IPS DF 4.7 (cell line): ENCODE data around the gene RIBC1.
"Not testable (repeated sequence)": the region's sequence is repeated elsewhere in the genome, so short reads cannot be mapped to it uniquely, and the experiment has no call there.

Experiments used
- DNase-seq: peaks from one replicate; pipeline ENCODE4 v3.0.0-alpha.2; 2013; ENCODE audit warnings: low spot score; ENCODE audit errors: extremely low read depth

The RIBC1 gene

DNA sequence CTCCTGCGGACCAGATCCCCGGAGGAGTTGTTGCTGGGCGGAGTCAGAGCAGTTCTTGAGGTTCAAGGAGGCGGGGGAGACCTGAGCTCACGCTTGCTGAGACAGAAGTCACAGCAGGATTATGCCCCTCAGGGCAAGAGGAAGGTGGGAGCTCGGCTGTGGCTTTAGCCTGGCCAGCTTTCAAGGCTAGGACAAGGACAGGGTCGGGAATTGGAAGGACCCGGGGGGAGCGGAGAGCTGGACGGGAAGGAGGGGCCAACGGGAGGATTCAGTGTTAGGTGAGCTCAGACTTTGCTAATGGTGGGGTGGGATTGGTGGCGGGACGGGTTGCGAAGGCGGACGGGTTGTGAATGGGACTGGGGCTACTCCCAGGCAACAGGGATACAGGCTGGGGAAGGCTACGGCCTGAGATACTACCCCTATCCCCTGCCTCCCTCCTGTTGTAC is at the start of gene RIBC1:
TSS of gene RIBC1 (plus strand) at position 13 of the 446 bp plus-strand sequence. CDS start 3,404 bp downstream, outside the sequence.
- no peak for DNase-seq

DNA sequence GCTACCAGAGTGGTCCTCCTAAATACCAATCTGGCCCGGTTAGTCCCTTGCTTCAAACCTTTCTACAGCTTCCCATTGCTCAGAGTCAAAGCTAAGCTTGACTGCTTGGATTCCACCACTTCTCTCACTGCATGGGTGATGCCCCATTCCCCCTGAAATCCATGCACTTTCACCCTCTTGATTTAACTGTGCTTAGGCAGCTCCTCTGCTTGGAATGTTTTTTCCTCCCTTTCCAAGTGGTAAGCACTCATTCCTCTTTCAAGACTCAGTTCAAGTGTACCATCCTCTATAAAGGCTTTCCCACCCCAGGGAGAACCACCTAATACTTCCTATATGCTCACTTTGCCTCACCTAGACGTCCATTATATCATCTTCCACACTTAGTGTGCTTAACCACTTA is 49.4 kb upstream of the RIBC1 start:
- DNase-seq: no peak

DNA sequence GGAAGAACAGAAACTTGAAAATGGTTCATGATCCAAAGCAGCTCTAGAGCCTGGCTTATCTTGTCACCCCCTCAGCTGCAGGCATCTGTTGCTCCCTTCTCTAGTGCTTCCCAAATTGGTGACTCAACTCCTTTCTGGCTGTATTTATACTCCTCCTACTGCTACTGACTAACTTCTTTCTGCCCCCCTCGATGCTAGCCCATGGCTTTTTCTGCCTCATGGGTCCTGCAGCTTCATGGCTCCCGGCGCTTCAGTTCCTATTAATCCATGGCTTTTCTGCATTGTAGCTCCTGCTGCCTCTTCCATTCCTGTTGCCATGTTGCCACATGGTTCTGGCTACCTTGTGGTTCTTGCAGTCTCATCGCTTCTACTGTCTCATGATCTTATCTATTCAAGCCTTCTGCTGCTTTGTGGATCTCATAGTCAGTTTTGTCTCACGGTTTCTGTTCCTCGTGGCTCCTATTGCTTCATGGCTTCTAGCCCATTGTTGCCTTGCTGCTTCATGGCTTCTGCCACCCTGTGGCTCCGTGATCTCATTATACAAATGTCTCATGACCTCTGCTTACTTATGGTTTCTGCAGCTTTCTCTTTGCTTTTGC is 48.4 kb upstream of the RIBC1 start:
- no peak for DNase-seq

DNA sequence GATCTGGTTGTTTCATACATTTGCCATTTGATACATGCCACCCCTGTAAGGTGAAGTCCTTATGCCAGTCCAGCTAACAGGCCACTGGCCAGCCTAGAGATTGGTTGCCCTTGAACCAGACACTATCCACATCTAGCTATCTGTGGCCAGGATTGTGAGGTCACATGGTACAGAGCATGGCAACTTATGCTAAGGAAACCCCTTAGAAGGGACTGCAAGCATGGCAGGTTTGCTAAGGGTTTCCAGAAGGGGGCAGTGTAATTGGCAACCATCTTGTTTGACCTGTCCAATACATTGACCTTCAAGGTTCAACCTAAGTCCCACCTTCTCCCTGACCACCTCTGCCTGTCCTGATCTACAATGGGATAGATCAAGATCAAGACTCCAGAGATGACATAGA is 47.8 kb upstream of the RIBC1 start:
- no peak for DNase-seq

DNA sequence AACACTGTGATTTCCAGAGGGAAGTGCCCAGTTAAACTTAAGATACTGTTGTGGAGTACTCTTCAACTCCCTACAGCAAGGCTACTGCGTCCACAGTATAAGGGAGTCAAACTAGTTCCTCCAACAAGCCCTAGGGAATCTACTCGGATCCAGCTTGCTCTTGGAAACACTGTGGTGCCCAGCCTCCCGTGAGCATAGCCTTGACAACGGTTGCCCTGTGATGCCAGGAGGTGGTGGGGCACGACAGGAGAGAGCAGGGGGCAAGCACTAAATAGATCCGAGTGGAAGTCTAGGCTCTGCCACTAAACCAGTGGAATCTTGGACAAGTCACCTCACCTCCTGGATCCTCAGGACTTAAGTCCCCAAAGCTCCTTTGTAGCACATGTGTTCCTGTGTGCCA is 45.8 kb upstream of the RIBC1 start:
- DNase-seq: no peak

DNA sequence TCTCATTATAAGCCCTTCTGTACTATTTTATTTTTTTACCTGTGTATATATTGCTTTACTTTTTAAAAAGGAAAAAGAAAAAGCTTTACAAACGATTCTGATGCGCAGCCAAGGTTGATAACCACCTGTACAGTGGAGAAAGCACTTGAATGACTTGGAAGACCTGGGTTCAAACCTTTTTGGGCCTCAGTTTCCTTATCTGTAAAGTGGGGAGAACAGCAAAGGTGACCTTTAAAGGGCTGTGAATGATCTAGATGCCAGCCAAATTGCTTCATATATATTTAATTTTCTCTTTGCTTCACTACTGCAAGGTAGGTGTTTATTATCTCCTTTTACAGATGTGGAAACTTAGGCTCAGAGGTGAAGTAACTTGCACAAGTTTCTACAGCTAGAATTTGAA is 45.2 kb upstream of the RIBC1 start:
- no peak for DNase-seq

DNA sequence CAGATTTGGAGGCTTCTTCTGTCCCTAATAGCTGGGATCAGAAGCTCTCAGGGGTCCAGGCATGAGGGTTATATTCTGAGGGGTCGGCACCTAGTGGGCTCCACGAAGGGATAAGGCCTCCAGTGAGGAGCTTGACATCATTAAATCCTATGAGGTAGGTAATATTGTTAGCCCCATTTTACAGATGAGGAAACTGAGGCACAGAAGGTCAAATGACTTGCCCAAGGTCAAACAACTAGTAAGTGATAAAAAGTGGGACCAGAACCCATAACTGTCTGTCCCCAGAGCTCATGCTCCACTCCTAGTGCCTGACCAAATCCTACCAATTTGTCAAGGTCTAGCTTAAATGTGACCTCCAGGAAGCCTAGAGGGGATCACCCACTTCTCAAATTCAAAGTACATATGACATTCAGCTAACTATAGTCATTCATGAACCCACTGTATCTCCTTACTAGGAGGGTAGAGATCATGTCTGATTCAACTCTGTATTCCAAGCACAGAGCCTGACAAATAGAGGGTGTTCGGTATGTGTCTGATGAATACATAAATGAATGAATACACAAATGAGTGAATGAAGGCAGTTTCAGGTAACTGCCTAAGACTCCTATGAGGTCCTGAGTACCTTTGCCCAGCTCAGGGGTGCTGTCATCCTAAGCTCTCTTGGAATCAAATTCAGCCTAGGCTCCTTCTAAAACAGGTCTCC is 43.5 kb upstream of the RIBC1 start:
- DNase-seq: no peak

DNA sequence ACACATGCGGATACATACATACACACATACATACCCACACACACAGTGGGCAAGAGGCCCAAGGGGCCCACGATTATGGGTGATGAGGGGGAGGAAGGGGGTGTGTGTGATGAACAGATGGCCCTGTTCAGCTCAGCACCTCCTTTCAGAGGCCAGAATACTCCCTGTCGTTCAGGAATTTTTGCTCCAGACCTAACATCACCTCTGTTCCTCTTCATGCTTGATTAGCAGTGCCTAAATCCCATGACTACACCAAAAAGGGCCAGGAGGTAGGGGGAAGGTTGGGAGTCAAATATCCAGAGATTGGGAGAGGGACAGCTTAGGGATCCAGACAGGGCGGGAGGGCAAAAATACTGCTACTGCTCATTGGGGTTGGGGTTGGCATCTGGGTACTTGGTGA is 42.9 kb upstream of the RIBC1 start:
- DNase-seq: no peak

DNA sequence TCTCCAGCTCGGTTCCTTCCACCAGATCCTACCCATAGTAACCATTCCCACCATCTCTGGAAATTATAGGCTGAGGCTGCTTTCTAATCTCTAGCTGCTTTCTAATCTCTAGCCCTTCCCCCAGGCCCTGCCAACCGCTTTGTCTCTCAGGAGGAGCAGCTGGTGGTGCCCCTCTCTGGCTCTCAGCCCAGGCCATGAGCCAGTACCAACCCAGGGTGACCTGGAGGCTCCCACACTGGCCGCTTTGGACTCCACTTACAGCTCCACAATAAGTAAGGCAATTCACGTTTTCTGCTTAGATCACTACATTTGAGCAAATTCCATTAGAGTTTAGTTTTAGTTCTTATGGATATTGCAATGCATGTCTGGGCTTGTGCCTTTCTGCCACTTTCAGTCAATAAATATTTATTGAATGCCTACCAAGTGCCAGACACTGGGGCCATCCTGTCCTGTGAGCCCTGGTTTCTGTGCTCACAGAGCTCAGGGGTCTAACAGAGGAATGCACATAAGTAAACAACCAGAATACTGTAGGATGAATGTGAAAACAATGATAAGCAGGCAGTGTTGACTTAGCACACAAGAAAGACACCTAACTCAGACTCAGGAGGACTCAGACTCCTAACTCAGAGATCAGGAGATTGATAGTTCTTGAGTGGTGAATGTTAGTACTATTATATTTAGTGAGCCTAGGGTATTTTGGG is 39.1 kb upstream of the RIBC1 start:
- no peak for DNase-seq

DNA sequence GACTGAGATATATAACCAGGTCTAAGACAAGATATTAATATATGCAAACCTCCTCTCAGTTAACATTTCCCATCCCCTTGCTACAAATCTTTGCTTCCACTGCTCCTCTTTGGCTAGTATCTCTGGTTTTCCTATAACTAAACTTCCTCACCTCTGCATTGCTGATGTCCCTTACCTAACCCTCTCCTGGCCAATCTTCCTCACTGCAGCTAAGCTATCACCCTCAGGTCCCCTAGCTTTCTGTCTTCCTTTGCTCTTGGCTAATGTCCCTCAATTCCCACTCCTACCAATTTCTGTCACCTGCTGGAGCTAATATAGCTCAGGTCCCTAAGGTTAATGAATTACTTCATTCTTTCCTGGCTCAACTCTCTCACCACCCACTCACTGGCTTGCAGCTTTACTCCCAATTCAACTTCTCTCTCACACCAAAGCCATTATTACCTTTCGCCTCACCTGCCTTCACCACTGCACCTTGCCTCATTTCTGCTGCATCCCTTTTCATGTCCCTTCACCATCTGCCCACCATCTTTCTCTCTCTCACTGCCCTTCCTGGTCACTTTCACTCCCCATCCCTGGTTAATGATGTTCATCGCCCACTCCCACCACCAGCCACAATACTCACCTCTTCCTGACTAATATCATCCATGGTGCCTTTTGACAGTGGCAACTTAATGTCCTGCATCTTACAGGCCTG is 26.9 kb upstream of the RIBC1 start:
- DNase-seq: no peak

DNA sequence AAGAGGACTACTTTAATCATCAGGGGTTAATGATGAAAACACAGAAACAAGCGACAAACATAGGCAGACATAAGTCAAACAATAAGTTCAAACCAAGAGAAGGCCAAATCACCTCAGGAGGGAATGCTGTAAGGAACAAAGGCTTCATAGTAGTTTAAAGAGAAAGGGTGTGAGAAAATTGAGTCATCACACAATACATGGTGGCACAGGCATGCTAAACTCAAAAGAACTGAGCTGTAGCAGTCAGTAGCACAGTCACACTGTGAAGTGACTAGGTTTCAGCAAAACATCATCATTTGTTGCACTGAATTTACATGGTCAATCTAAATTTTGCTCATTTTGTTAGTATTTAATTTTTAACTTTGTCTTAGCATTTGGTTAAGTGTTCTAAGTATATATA is 24.5 kb upstream of the RIBC1 start:
- DNase-seq: no peak

DNA sequence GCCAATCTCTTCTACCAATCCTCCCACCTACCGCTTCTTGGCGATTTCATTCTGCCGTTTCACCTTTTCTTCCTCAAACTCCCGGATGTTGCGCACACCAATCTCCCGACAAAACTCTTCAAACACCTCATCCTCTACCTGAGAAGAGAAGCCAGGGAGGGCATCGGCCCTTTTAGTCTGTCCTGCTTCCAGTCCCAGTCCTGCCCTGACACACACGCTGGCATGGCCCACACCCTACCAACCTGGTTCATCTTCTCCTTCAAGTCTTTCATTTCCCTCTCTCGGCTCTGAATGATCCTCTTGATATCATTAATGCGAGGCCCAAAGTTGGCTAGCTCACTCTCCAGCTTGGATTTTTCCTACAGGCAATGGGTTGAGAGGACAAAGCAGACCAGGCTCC is 19.1 kb upstream of the RIBC1 start:
- no peak for DNase-seq

DNA sequence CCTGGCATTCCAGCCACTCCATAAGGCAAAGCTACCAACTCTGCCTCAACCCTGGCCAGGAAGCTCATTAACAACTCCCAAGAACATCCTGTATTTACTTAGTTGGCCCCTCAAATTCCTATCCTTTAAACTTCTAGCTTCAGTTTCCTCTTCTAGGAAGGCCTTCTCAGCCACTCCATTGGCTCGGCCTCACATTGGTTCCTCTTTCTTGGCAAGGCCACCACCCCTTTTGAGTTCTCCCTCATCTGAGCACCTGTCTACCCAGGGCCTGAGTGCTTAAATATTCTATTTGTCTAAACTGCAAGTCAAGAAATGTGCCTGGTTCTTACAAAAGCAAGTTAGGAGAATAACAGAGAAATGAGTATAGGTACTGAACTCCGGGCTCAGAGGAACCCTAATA is 10.2 kb upstream of the RIBC1 start:
- no peak for DNase-seq

DNA sequence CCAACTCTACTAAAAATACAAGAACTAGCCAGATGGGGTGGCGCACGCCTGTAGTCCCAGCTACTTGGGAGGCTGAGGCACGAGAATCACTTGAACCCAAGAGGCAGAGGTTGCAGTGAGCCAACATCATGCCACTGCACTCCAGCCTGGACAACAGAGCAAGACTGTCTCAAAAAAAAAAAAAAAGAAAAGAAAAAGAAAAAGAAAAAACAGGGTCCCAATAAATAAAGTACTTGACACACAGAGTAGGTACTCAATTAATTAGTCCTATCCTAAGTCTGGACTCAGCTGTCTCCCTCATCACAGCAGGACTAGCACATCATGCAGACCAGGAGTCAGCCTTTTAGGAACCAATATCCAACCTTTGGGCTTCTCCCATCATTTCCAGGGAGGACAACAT is 2.3 kb upstream of the RIBC1 start:
- DNase-seq: not testable (repeated sequence)

DNA sequence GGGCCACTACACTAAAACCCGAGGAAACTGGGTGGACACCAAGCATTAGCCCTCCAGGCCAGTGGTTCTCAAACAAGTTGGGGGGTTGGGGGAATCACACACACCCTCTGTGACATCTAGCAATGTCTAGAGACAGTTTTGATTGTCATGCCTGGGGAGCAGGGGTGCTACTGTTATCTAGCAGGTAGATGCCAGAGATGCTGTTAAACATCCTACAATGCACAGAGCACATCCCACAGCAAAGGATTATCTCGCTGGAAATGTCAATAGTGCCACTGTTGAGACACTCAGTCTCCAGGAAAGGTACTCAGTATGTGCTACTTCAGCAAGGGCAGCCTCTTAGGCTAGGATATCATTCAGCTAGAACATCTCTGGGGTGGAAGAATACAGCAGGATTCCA is 1.5 kb upstream of the RIBC1 start:
- DNase-seq: no peak

DNA sequence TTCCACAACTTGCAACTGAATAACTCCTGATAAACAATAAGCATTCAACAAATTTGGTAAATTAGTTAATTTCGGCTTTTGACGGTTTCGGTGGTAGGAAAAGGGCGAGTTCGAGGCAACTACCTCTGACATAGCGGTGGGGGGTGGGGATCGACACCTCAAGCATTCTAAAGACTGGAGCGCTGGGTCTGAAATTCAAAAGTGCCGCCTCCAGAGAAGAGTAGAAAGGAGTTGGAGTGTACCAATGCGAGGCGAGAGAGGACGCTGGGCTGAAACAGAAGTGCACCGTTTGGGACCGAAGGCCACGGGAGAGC is 944 bp upstream of the RIBC1 start:
- DNase-seq: no peak

DNA sequence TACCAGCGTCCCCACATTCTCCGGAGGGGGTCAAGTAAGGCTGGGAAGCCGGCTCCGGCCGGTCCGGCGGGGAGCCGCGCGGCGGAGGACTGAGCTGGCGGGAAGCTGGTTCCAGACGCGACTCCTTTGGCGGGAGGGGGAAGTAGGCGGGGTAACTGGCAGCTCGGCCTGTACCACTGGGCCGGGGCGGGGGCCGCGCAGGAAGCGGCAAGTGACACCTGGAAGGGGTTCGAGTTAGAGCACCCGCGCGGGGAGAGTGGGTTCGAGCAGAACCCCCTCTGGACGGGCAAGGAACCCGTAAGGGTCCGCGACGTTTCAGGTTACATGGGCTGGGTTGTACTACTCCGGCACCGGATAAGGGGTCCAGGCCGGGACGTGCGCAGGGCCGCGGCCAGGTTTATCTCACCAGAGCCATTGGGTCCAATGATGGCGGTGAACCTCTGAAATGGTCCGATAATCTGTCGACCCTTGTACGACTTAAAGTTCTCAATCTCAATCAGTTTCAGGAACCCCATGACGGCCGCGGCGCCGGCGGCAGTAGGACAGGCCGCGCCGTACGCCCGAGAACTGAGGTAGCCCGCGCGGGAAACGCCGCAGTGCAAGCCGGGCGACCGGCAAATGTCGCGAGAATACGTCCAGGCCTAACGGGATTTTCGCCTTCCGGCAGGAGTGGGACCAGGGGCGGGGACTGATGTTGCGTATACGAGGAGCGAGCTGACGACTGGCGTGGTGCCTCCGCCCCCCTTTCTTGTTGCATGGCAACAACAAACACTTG is 400 bp upstream of the RIBC1 start, which contains the start of gene SMC1A:
TSS of gene SMC1A (minus strand) at position 569 of the 775 bp plus-strand sequence. CDS start at position 515, 54 bp downstream.
- peak; percentile 86 for DNase-seq

DNA sequence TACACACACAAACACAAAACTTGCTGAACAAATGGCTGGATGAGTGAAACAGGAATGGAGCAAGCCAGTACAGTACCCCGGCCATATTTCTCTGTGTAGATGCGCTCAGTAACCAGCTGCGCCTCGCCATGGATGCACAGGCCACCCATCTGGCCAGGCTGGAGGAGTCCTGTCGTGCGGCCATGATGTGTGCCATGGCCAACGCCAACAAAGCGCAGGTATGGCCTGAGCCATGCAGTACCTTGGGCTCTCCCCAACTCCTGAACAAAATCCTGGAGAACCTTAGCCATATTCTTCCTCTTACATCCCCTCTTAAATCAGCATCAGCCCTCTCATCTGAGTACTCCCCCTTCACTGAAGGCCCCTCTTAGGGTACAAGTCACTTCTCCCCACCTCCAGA is 7.1 kb downstream of the RIBC1 start:
- DNase-seq: no peak

DNA sequence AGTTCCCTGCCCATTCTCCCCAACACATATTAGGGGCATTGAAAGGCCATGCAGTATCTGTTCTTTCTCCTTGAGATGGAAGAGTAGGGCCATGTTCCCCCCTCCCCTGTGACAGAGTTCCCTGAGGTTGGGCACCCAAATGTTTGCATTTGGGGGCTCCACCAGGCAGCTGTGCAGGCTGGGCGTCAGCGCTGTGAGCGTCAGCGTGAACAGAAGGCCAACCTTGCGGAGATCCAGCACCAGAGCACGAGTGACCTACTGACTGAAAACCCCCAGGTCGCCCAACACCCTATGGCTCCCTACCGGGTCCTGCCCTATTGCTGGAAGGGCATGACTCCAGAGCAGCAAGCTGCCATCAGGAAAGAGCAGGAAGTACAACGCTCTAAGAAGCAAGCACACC is 7.6 kb downstream of the RIBC1 start:
- DNase-seq: no peak

DNA sequence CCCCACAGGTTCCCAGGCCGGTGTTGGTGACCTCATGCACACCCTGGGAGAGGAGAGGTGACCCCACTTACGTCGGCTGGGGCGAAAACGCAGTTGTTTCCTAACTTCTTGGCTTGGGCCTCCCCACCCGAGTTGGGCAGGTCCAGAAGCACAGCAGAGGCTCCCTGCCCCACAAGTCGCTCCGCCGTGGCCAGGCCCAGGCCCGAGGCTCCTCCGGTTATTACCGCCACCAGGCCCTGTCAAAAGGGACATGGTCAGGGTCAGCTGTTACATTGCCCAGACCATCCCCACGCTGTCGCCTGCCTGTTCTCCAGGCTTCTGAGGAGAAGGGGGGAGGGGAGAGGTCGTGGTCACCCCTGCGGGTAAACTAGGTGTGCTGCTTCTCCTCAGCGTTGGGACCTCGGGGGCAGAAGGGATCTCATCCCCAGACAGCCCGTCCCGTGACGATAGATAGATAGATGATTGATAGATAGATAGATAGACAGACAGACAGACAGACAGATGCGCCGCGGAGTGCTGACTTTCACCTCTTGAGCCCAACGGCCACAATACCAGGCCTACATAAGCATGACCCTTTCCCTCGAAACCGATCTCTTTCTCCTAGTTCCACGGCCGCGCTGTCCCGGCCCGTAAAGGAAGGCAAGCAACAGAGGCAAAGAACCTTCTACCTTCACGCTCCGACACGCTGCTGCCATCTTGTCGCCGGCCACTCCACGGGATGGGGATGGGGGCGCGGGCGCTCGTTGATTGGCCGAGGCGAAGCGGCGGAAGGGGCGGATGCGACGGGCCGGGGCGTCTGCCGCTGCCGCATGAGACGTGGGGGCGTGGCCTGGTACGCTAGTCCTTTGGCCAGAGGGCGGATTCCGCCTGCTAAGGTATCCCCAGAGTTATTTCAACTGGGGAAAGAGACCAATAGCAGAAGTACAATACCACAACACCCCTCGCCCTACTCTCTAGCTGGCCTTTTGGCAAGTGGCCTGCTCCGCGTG is 11.3 kb downstream of the RIBC1 start, which contains the start of gene HSD17B10:
TSS of gene HSD17B10 (minus strand) at position 720 of the 989 bp plus-strand sequence. CDS start at position 695, 25 bp downstream.
- no peak for DNase-seq
